Measurements from ENCODE around the gene ABHD17A.
"Not testable (repeated sequence)": the region's sequence is repeated elsewhere in the genome, so short reads cannot be mapped to it uniquely, and the experiment has no call there.

ABHD17A gene

GRCh38 chr19:1904860-1905109 lies 19.5 kb upstream of the ABHD17A start:
- TF ChIP-seq CTCF (conservative IDR thresholded peaks at IDR 0.05), result no peak
- H3K27ac ChIP-seq, result peak overlapping the region; percentile 95

DNA sequence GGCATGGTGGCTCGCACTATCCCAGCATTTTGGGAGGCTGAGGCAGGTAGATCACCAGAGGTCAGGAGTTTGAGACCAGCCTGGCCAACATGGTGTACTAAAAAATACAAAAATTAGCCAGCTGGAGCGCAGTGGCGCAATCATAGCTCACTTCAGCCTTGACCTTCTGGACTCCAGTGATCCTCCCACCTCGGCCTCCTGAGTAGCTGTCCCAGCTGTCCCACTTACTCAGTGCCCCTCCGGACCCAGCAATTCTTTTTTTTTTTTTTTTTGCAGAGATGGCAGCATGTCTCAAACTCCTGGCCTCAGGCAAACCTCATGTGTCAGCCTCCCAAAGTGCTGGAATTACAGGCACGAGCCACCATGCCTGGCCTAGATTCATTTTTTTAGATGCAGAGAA lies 17.6 kb upstream of the ABHD17A start:
- peak overlapping the region; percentile 95; the same call in 1 of the 2 replicates for H3K27ac ChIP-seq

GRCh38 chr19:1901940-1902404 lies 16.7 kb upstream of the ABHD17A start:
- no peak for TF ChIP-seq CTCF (conservative IDR thresholded peaks at IDR 0.05)
- H3K27ac ChIP-seq, result no peak overlapping the region

More for the DNA sequence above, 17.6 kb upstream of the ABHD17A start:
- TF ChIP-seq CTCF (conservative IDR thresholded peaks at IDR 0.05), result no peak

- H3K27ac ChIP-seq, result peak overlapping the region; percentile 60; the same call in 1 of the 2 replicates
- TF ChIP-seq CTCF (conservative IDR thresholded peaks at IDR 0.05), result no peak
These were observed 11.2 kb upstream of the ABHD17A start for GRCh38 chr19:1896508-1896907.

GRCh38 chr19:1893791-1894190 lies 8.5 kb upstream of the ABHD17A start:
- H3K27ac ChIP-seq, result no peak overlapping the region
- TF ChIP-seq CTCF (conservative IDR thresholded peaks at IDR 0.05), result no peak

- no peak for TF ChIP-seq CTCF (conservative IDR thresholded peaks at IDR 0.05)
- no peak overlapping the region for H3K27ac ChIP-seq
These were observed 4.6 kb upstream of the ABHD17A start for GRCh38 chr19:1889907-1890306.

DNA sequence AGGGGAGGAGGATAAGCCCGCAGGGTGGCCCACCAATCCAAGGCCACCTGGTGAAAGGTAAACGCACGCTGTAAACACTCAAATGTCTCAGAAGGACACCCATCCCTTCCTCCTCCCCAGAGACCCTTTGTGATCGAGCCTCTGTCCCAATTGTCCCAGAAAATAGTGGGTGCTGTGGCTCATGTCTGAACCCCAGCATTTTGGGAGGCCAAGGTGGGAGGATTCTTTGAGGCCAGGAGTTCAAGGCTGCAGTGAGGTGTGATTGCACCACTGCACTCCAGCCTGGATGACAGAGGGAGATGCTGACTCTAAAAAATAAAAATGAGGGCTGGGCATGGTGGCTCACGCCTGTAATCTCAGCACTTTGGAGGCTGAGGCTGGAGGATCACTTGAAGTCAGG lies 3.1 kb upstream of the ABHD17A start:
- H3K27ac ChIP-seq, result no peak overlapping the region
- TF ChIP-seq CTCF (conservative IDR thresholded peaks at IDR 0.05), result no peak

DNA sequence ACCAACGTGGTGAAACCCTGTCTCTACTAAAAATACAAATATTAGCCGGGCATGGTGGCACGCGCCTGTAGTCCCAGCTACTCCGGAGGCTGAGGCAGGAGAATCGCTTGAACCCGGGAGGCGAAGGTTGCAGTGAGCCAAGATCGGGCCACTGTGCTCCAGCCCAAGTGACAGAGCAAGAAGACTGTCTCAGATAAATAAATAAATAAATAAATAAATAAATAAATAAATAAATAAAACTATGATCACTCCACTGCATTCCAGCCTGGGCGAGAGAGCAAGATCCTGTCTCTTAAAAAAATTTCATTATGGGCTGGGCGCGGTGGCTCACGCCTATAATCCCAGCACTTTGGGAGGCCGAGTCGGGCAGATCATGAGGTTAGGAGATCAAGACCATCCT lies 1.1 kb upstream of the ABHD17A start:
- H3K27ac ChIP-seq, result not testable (repeated sequence)
